HepG2 (cell line): Measurements from ENCODE around the gene ACTR3.

ENCODE experiments used
- AKNA ChIP-seq: sonication (generic); formaldehyde crosslinking; IDR thresholded peaks from 2 replicates; pipeline ENCODE4 v1.4.0; 2020; ENCODE audit warnings: missing genetic modification reagents, borderline replicate concordance
- ATF7 ChIP-seq, 2 experiments: fragments of 450-650 bp in 1 of 2; sonication (generic) in 1 of 2; formaldehyde crosslinking in 1 of 2; IDR thresholded peaks; 2 replicates each; pipeline versions ENCODE4 v1.4.0 to v1.6.1; 2016 to 2020; ENCODE audit warnings: antibody characterized with exemption in 1 of 2, mild to moderate bottlenecking in 1 of 2, missing genetic modification reagents in 1 of 2
- BRD4 ChIP-seq: sonication (generic); formaldehyde crosslinking; IDR thresholded peaks from 2 replicates; pipeline ENCODE4 v1.4.0; 2020; ENCODE audit warnings: missing genetic modification reagents
- CTCF ChIP-seq: sonication (generic); formaldehyde crosslinking; IDR thresholded peaks from 2 replicates; pipeline ENCODE4 v1.5.0; 2020; ENCODE audit warnings: mild to moderate bottlenecking, missing genetic modification reagents, moderate library complexity
- EZH2 ChIP-seq: conservative IDR thresholded peaks from 2 replicates; pipeline ENCODE4 v1.6.1; 2012; ENCODE audit warnings: mild to moderate bottlenecking, low read depth, low read length, moderate library complexity
- HDAC2 ChIP-seq: sonication (generic); formaldehyde crosslinking; IDR thresholded peaks from 2 replicates; pipeline ENCODE4 v1.4.0; 2020; ENCODE audit warnings: missing genetic modification reagents
- MEIS1 ChIP-seq: sonication (generic); formaldehyde crosslinking; IDR thresholded peaks from 2 replicates; pipeline ENCODE4 v1.9.0; 2021; ENCODE audit warnings: mild to moderate bottlenecking, missing genetic modification reagents, moderate library complexity, borderline replicate concordance
- SMYD3 ChIP-seq: sonication (generic); formaldehyde crosslinking; IDR thresholded peaks from 2 replicates; pipeline ENCODE4 v1.8.1; 2023; ENCODE audit warnings: mild to moderate bottlenecking, missing genetic modification reagents
- TBL1XR1 ChIP-seq: fragments of 150-350 bp; IDR thresholded peaks from 2 replicates; pipeline ENCODE4 v1.6.1; 2014; ENCODE audit warnings: borderline replicate concordance, low read length; ENCODE audit not compliant: partially characterized antibody
- UBTF ChIP-seq: sonication (generic); formaldehyde crosslinking; IDR thresholded peaks from 2 replicates; pipeline ENCODE4 v1.4.0; 2020; ENCODE audit warnings: mild to moderate bottlenecking, missing genetic modification reagents
- ZNF781 ChIP-seq: sonication (generic); formaldehyde crosslinking; IDR thresholded peaks from 2 replicates; pipeline ENCODE4 v1.5.1; 2020; ENCODE audit warnings: borderline replicate concordance, mild to moderate bottlenecking, missing genetic modification reagents; ENCODE audit errors: not compliant biosample characterization
- TF ChIP-seq, protein P1 (sequence below), 2 experiments: sonication (generic) in 1 of 2; formaldehyde crosslinking in 1 of 2; IDR thresholded peaks; 2 replicates each; pipeline versions ENCODE4 v1.5.1 to v1.6.1; 2011 to 2020; ENCODE audit warnings: borderline replicate concordance in 1 of 2, low read depth in 1 of 2, low read length in 1 of 2, mild to moderate bottlenecking in 1 of 2, missing genetic modification reagents in 1 of 2, moderate library complexity in 1 of 2

- no peak for TF ChIP-seq SMYD3
- no peak for TF ChIP-seq EZH2
- TF ChIP-seq TBL1XR1 = no peak
- TF ChIP-seq ZNF781 (CRISPR knock-in tag) = no peak
- TF ChIP-seq AKNA (CRISPR knock-in tag) = no peak
- TF ChIP-seq MEIS1 = no peak
- TF ChIP-seq UBTF (CRISPR knock-in tag) = no peak
- TF ChIP-seq HDAC2 (CRISPR knock-in tag) = no peak
- no peak for TF ChIP-seq BRD4 (CRISPR knock-in tag)
- TF ChIP-seq ATF7 (IDR thresholded peaks at IDR 0.05) = no peak
- no peak for TF ChIP-seq ATF7 (CRISPR knock-in tag; IDR thresholded peaks at IDR 0.05)
- TF ChIP-seq, protein P1, sequence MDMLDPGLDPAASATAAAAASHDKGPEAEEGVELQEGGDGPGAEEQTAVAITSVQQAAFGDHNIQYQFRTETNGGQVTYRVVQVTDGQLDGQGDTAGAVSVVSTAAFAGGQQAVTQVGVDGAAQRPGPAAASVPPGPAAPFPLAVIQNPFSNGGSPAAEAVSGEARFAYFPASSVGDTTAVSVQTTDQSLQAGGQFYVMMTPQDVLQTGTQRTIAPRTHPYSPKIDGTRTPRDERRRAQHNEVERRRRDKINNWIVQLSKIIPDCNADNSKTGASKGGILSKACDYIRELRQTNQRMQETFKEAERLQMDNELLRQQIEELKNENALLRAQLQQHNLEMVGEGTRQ (IDR thresholded peaks at IDR 0.05; ENCODE audit: low read depth, low read length) = no peak
- TF ChIP-seq, protein P1 (CRISPR knock-in tag; IDR thresholded peaks at IDR 0.05; ENCODE audit: borderline replicate concordance) = no peak
- no peak for TF ChIP-seq CTCF
These were observed 31.1 kb upstream of the ACTR3 start for GRCh38 chr2:113858764-113859163.
